Measurements from ENCODE around the gene DPH3.

The DPH3 gene

DNA sequence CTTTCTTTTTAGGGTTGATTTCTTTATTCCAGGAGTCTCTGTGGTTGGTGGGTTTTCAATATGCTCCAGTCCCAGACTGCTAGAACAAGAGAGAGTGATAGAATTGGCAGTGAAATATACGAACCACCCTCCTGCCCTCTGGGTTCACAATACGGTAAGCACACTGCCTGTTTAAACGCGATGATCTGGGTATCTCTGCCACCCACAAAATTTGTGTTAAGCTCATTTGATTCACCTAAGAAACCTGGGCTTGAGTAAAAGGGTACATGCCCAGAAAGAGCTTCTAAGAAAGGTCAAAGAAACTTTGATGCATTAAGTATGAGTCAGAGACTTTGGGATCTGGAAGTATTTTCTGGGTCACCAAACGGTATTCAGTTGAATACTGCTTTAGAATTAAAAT lies 30.1 kb upstream of the DPH3 start:
- peaks cover 16% of the 10 kb centered on the region for H3K36me3 ChIP-seq (ENCODE audit: control insufficient read depth, insufficient read depth, low read length)
- peak overlapping the region; percentile 24 for H3K27ac ChIP-seq (ENCODE audit: insufficient read depth, low read length, poor library complexity, severe bottlenecking)
- no peak for DNase-seq
- peak overlapping the region; percentile 11 for H3K4me3 ChIP-seq (ENCODE audit: insufficient read depth, low read depth, low read length, poor library complexity, severe bottlenecking)
- H3K4me1 ChIP-seq (ENCODE audit: control insufficient read depth, insufficient read depth, low read length, poor library complexity, severe bottlenecking), result peaks cover 35% of the 10 kb centered on the region
- no peaks in the 10 kb centered on the region for H3K9me3 ChIP-seq (ENCODE audit: control insufficient read depth, low read length)
- H3K27me3 ChIP-seq (replicated peaks; ENCODE audit: control insufficient read depth, insufficient read depth, low read length, poor library complexity, severe bottlenecking), result no peaks in the 10 kb centered on the region

DNA sequence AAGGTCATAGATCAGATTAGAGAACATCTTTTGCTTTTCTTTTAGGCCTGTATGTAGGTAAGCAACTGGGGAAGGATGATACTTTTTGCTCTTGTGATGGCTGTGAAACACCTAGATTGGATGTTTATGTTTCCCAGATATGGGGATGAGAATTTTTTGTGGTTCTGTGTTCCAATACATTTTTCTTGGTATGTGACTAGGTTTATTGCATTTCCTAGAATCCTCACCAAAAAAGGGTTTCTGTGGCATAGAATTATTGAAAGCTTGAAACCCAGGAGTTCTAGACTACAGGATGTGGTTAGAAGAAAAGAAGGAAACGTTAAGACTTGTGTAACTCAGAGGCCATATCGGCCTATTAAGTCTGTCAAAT lies 26.1 kb upstream of the DPH3 start:
- H3K9me3 ChIP-seq (ENCODE audit: control insufficient read depth, low read length), result no peaks in the 10 kb centered on the region
- peak overlapping the region; percentile 59 for H3K4me3 ChIP-seq (ENCODE audit: insufficient read depth, low read depth, low read length, poor library complexity, severe bottlenecking)
- no peak for DNase-seq
- H3K27ac ChIP-seq (ENCODE audit: insufficient read depth, low read length, poor library complexity, severe bottlenecking), result peak overlapping the region; percentile 81
- H3K27me3 ChIP-seq (replicated peaks; ENCODE audit: control insufficient read depth, insufficient read depth, low read length, poor library complexity, severe bottlenecking), result no peaks in the 10 kb centered on the region
- peaks cover under 1% of the 10 kb centered on the region for H3K36me3 ChIP-seq (ENCODE audit: control insufficient read depth, insufficient read depth, low read length)
- peaks cover 34% of the 10 kb centered on the region for H3K4me1 ChIP-seq (ENCODE audit: control insufficient read depth, insufficient read depth, low read length, poor library complexity, severe bottlenecking)

DNA sequence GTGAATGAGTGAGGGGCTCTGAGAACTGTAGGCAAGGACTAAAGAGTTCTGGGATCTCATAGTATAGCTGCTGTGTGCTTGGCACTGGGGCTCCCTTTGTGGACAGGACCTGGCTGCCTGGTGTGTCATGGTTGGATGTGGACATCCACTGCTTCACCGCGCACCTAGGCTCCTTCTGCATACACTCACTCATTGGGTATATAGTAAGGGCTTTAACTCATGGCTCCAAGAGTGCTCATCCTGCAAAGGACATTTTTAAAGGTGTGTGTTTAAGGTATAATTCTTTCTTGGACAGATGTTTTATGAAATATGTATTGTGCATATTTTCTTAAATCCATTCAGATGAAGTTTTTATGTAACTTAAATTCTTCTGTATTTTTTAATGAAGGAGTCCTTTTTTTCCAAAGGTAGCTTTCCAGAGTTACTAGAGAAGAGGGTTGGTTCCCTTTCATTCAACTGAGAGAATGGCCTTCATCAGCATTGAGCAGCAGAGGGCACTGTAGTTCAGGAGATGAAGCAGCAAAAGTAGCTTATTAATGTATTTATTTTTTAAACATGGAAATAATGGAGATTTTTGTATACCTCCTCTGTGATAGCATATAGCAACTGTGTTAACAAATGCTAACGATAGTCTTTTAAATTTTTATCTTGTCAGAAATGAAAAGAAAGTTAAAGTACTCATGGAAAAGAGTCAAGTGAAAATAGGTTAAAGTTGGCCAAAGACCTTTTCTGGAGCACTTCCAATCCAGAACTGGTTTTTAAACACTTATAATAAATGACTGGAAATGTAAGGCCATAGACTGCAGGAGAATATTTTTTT lies 25.5 kb upstream of the DPH3 start:
- H3K4me3 ChIP-seq (ENCODE audit: insufficient read depth, low read depth, low read length, poor library complexity, severe bottlenecking), result peak overlapping the region; percentile 59
- no peaks in the 10 kb centered on the region for H3K36me3 ChIP-seq (ENCODE audit: control insufficient read depth, insufficient read depth, low read length)
- peaks cover 40% of the 10 kb centered on the region for H3K4me1 ChIP-seq (ENCODE audit: control insufficient read depth, insufficient read depth, low read length, poor library complexity, severe bottlenecking)
- peak; percentile 23 to 40 (median 31) for DNase-seq
- no peaks in the 10 kb centered on the region for H3K9me3 ChIP-seq (ENCODE audit: control insufficient read depth, low read length)
- H3K27me3 ChIP-seq (replicated peaks; ENCODE audit: control insufficient read depth, insufficient read depth, low read length, poor library complexity, severe bottlenecking), result no peaks in the 10 kb centered on the region
- H3K27ac ChIP-seq (ENCODE audit: insufficient read depth, low read length, poor library complexity, severe bottlenecking), result peak overlapping the region; percentile 81

DNA sequence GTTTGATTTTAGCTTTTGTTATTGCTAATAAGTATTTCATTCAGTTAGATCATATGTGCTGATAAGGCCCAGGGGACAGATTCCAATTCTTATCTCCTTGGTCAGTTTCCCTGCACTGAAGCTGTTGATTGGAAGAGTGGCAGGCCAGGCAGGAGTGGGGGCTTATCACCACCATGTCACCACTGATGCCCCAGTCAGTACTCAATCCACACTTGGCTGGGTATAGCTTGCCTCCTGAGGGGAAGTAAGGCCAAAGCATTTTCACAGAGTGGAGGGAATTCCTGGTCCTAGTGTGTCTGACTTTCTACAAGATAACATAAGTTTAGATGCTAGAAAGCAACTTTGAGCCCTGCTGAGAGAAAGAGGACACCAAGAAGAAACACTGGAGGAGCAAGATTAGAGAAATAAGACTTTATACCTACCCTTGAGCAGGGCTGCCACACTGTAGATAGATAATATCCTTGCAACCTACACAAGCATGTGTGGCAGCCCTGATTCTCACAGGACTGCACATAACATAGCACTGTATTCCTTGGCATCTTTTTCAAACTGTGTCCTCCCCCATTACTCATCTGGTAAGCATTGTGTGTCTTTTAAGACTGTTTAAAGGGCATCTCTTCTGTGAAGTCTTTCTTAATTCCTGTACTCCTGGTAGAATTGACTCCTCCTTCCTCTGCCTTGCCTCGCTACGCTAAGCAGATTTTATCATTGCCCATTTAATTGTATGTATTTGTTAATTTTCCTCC lies 24.6 kb upstream of the DPH3 start:
- Histone ChIP-seq H3K9me3 (ENCODE audit: control insufficient read depth, low read length) (no peaks in the 10 kb centered on the region), H3K4me1 (ENCODE audit: control insufficient read depth, insufficient read depth, low read length, poor library complexity, severe bottlenecking) (peaks cover 40% of the 10 kb centered on the region), H3K27me3 (replicated peaks; ENCODE audit: control insufficient read depth, insufficient read depth, low read length, poor library complexity, severe bottlenecking) (no peaks in the 10 kb centered on the region), H3K36me3 (ENCODE audit: control insufficient read depth, insufficient read depth, low read length) (no peaks in the 10 kb centered on the region), H3K4me3 (ENCODE audit: insufficient read depth, low read depth, low read length, poor library complexity, severe bottlenecking) (peak overlapping the region; percentile 59), H3K27ac (ENCODE audit: insufficient read depth, low read length, poor library complexity, severe bottlenecking) (peak overlapping the region; percentile 81)
- no peak for DNase-seq

DNA sequence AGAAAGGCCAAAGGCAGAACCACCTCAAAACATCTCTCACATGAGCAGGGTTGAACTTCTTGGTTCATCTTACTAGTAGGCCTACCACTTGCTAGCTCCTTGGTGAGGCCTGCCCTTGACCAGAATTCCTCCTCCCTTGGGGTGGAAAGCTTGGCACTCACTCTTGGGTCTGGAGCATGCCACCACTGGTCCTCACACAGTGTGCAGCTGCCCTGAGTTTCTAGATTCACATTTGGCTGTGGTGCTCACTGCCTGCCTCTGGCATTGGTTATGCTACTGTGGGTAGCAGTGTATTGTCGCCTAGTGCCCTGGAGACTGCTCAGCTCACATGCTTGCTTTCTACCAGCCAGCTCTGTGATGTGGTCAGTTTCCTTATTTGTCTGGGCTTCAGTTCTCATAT lies 23.9 kb upstream of the DPH3 start:
- H3K27ac ChIP-seq (ENCODE audit: insufficient read depth, low read length, poor library complexity, severe bottlenecking), result peak overlapping the region; percentile 81
- peaks cover 40% of the 10 kb centered on the region for H3K4me1 ChIP-seq (ENCODE audit: control insufficient read depth, insufficient read depth, low read length, poor library complexity, severe bottlenecking)
- no peaks in the 10 kb centered on the region for H3K36me3 ChIP-seq (ENCODE audit: control insufficient read depth, insufficient read depth, low read length)
- no peaks in the 10 kb centered on the region for H3K27me3 ChIP-seq (replicated peaks; ENCODE audit: control insufficient read depth, insufficient read depth, low read length, poor library complexity, severe bottlenecking)
- H3K4me3 ChIP-seq (ENCODE audit: insufficient read depth, low read depth, low read length, poor library complexity, severe bottlenecking), result peak overlapping the region; percentile 59
- DNase-seq, result no peak
- no peaks in the 10 kb centered on the region for H3K9me3 ChIP-seq (ENCODE audit: control insufficient read depth, low read length)

DNA sequence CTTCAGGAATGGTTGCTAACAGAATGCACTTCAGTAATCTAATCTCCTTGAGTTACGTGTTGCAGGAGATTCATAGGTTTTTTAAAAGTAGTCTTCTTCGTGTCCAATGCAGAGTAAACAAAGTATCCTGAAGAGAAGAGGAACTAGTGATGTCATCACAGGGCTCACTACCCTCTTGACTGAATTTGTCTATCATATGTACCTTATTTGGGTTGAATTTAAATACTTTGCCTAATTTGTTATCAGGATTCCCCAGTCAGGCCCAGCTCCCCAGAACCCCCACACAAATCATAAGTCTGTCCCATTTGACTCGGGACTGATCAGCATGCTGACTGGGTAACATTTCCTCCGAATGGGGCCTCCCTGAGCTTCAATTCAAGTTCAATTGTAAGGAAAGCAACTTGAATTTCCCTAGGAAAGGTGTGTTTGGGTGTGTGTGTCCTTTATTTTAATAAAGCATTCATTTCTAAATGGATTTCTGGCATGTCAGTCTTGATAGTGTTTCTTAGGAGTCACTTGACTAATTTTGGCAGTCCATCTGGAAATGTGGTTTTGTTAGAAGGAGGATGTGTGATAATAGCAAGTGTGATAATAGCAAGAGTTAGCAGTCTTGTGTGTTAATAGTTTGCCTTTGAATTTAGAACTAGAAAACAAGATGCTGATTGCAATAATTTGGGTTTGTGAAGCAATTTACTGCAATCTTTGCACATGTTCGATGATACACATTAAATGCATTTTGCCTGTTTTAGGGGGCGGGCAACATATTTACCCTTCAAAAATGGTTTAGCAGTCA lies 22.2 kb upstream of the DPH3 start:
- Histone ChIP-seq H3K4me1 (ENCODE audit: control insufficient read depth, insufficient read depth, low read length, poor library complexity, severe bottlenecking) (peaks cover 34% of the 10 kb centered on the region), H3K27me3 (replicated peaks; ENCODE audit: control insufficient read depth, insufficient read depth, low read length, poor library complexity, severe bottlenecking) (no peaks in the 10 kb centered on the region), H3K9me3 (ENCODE audit: control insufficient read depth, low read length) (no peaks in the 10 kb centered on the region), H3K4me3 (ENCODE audit: insufficient read depth, low read depth, low read length, poor library complexity, severe bottlenecking) (peak overlapping the region; percentile 59), H3K27ac (ENCODE audit: insufficient read depth, low read length, poor library complexity, severe bottlenecking) (peak overlapping the region; percentile 81), H3K36me3 (ENCODE audit: control insufficient read depth, insufficient read depth, low read length) (no peaks in the 10 kb centered on the region)
- DNase-seq, result no peak

DNA sequence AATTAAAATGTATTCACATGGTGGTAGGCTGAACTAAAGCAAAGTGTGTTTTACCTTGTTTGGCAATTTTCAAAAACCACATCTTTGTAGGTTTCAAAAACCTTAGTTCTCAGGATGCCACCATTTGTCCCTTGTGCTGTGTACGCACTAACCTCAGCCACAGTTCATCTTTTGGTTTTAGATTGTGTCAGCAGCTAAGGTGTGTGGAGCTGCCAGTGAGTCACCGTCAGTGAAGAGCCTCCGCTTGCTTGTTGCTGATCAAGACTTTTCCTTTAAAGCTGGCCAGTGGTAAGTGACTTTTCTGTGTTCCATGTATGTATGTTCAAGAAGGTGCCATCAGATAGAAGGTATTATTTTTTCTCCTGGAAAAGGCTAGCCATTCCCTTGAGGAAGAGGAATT lies 21.4 kb upstream of the DPH3 start:
- no peaks in the 10 kb centered on the region for H3K36me3 ChIP-seq (ENCODE audit: control insufficient read depth, insufficient read depth, low read length)
- H3K9me3 ChIP-seq (ENCODE audit: control insufficient read depth, low read length), result no peaks in the 10 kb centered on the region
- no peaks in the 10 kb centered on the region for H3K27me3 ChIP-seq (replicated peaks; ENCODE audit: control insufficient read depth, insufficient read depth, low read length, poor library complexity, severe bottlenecking)
- peak overlapping the region; percentile 81 for H3K27ac ChIP-seq (ENCODE audit: insufficient read depth, low read length, poor library complexity, severe bottlenecking)
- peak overlapping the region; percentile 59 for H3K4me3 ChIP-seq (ENCODE audit: insufficient read depth, low read depth, low read length, poor library complexity, severe bottlenecking)
- DNase-seq, result peak; percentile 47 to 68 (median 51)
- H3K4me1 ChIP-seq (ENCODE audit: control insufficient read depth, insufficient read depth, low read length, poor library complexity, severe bottlenecking), result peaks cover 34% of the 10 kb centered on the region

DNA sequence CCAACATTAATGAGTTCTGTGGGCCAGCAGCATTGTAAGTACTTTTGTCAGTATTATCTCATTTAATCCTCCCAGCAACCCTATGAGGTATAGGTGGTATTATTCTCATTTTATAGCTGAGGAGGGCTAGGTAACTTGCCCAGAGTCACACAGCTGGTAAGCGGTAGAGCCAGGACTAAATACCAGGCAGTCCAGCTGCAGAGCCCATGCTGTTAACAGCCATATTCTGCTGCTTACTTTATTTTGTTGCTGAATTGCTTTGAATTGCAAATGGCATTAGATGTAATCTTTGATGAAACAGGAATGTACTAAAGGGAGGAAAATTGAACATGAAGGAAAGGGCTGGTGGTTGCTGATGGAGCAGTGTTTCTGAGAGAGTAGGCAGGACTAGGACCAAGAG lies 19.9 kb upstream of the DPH3 start:
- H3K9me3 ChIP-seq (ENCODE audit: control insufficient read depth, low read length), result no peaks in the 10 kb centered on the region
- H3K4me1 ChIP-seq (ENCODE audit: control insufficient read depth, insufficient read depth, low read length, poor library complexity, severe bottlenecking), result peaks cover 28% of the 10 kb centered on the region
- no peak overlapping the region for H3K27ac ChIP-seq (ENCODE audit: insufficient read depth, low read length, poor library complexity, severe bottlenecking)
- no peak for DNase-seq
- H3K27me3 ChIP-seq (replicated peaks; ENCODE audit: control insufficient read depth, insufficient read depth, low read length, poor library complexity, severe bottlenecking), result no peaks in the 10 kb centered on the region
- H3K36me3 ChIP-seq (ENCODE audit: control insufficient read depth, insufficient read depth, low read length), result no peaks in the 10 kb centered on the region
- H3K4me3 ChIP-seq (ENCODE audit: insufficient read depth, low read depth, low read length, poor library complexity, severe bottlenecking), result no peak overlapping the region

DNA sequence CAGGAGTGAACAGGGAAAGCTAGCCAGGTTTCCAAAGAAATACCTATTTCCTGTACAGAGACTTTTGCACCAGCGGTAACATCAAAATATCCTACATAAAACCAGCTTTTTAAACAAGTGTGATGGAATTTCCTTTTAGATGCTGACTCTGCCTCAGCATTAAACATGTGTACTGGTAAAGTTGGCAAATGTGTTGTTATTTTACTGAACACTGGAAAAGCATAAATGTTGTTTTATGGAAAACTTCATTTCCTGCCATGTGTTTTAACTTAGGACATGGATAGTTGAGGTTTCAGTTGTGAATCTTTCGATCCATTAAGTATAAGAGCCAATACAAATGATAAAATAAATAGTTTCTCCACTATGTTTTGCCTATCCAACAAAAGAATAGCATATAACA lies 15.9 kb upstream of the DPH3 start:
- Histone ChIP-seq H3K27ac (ENCODE audit: insufficient read depth, low read length, poor library complexity, severe bottlenecking) (no peak overlapping the region), H3K4me3 (ENCODE audit: insufficient read depth, low read depth, low read length, poor library complexity, severe bottlenecking) (no peak overlapping the region), H3K36me3 (ENCODE audit: control insufficient read depth, insufficient read depth, low read length) (peaks cover 8% of the 10 kb centered on the region), H3K27me3 (replicated peaks; ENCODE audit: control insufficient read depth, insufficient read depth, low read length, poor library complexity, severe bottlenecking) (no peaks in the 10 kb centered on the region), H3K4me1 (ENCODE audit: control insufficient read depth, insufficient read depth, low read length, poor library complexity, severe bottlenecking) (peaks cover 12% of the 10 kb centered on the region), H3K9me3 (ENCODE audit: control insufficient read depth, low read length) (no peaks in the 10 kb centered on the region)
- DNase-seq, result no peak
